ENCODE measurements around the gene TGFB2.

GRCh38 chr1:218436997-218437396 lies 91.9 kb downstream of the TGFB2 start:
- no peak for TF ChIP-seq CTCF (optimal IDR thresholded peaks at IDR 0.05 in 1 of 3, IDR thresholded peaks at IDR 0.05 in 1 of 3, conservative IDR thresholded peaks at IDR 0.05 in 1 of 3; ENCODE audit: extremely low read depth in 1 of 3, insufficient read depth in 2 of 3, low read length in 3 of 3)
- no peak for TF ChIP-seq EZH2 (IDR thresholded peaks at IDR 0.05; ENCODE audit: low read length)

Measured in keratinocyte (primary cell).